GM21717 (cell line): Measurements from ENCODE around the gene TTBK2.

ENCODE experiments used
- ATAC-seq: cut with Tn5 transposase; IDR thresholded peaks from one replicate; pipeline ENCODE4 v1.9.1; 2021; ENCODE audit warnings: mild to moderate bottlenecking, moderate library complexity; ENCODE audit not compliant: unreplicated experiment

TTBK2 gene

DNA sequence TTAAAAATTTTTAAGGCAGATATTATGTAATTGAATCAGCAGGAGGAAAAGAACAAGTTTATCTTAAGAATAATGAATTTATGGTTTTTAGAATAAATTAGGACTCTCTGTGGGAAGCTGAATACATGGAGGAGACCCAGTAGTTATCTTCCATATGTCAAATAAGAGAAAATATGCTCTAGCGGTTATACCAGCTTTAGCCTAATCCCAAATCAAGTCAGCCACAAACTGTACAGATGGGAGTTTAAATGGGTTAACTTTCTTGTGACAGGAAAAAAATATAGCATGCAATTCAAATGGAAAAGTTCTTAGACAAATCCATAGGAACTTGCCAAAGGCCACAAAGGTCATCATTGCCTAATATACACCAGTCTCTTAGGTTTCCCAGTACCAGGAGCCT lies 84.3 kb downstream of the TTBK2 start:
- ATAC-seq, result no peak

DNA sequence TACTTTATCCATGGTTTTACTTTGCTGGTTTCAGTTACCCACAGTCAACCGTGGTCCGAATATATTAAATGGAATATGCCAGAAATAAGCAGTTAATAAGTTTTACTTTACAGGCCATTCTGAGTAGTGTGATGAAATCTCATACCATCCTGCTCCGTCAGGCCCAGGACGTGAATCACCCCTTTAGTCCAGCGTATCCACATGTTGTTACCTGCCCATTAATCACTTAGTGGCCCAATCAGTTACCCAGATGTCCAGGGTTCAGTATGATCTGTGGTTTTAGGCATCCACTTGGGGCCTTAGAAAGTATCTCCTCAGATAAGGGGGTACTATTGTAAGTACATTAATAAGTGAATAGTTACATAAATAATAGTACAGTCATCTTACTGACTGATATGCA lies 88.0 kb downstream of the TTBK2 start:
- no peak for ATAC-seq

DNA sequence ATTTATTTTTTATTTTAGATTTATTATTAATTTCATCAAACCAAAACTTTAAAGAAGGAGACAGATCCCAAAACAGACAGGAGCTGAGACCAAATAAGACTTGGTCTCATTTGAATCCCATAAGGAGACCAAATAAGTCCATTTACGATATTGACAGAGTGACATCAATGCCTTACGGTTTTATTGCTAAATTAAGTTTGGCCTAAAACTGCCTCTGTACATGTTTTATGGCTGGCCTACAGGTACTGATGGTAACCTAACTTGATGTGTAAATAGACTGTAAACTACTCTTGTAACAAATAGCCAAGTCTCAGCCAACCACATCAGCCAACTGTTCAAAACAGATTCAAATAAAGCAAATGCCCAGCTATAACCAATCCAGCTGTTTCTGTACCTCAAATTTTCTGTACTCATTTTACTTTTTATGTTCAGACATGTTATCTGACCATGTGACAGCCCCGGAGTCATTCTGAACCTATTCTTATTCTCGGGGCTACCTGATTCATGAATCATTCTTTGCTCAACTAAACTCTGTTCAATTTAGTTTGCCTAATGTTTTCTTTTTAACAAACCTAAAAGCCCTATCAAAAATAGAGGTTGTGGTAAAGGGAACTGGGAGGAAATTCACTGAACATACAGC lies 94.2 kb downstream of the TTBK2 start:
- ATAC-seq, result no peak

DNA sequence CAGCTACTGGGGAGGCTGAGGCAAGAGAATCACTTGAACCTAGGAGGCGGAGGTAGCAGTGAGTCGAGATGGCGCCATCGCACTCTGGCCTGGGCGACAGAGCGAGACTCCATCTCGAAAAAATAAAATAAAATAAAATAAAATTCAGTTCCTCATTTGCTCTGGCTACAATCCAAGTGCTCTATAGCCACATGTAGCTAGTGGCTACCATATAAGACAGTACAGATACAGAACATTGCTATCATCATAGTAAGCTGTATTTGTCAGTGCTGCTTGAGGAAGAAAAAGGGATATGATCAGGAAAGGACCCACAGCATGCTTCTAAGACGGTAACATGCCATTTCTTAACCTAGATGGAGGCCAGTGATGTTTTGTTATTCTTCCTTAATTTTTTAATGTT lies 95.0 kb downstream of the TTBK2 start:
- no peak for ATAC-seq

- ATAC-seq, result no peak
These were observed 99.8 kb downstream of the TTBK2 start for GRCh38 chr15:42820811-42821210.

DNA sequence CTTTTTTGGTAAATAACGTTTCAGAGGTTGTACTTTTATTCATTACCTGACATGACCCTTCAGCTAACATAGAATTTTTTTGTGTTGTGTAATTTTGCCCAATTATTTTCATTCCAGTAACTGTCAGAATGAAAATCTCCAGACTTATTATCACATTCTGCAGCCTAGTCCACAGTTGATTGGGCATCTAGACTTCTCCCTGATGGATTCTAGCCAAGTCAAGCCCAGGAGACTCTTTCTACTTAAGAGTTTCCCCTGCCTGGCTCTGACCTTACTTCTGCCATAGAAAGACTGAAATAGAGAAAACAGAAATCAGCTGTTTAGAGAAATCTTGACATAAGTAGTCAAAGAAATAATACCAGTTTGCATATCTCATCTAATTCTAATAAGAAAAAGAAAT lies 100.8 kb downstream of the TTBK2 start:
- ATAC-seq, result no peak

DNA sequence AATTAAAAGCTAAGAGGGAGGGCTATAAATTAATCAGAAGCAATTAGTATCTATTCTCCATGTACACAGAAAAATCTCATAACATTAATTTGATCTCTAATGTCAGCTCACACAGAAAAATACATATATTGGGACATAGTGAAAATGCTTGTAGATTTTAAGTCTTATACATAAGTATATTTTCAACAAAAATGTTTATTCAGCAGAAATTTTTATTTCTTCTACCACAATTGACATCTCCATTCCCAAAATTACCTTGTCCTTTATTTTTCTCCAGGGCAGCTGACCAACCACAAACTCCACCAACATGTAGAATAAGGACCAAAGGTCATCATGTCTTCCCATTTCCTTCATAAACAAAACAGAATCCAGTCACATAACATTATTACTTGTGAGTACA lies 109.1 kb downstream of the TTBK2 start:
- ATAC-seq, result no peak

DNA sequence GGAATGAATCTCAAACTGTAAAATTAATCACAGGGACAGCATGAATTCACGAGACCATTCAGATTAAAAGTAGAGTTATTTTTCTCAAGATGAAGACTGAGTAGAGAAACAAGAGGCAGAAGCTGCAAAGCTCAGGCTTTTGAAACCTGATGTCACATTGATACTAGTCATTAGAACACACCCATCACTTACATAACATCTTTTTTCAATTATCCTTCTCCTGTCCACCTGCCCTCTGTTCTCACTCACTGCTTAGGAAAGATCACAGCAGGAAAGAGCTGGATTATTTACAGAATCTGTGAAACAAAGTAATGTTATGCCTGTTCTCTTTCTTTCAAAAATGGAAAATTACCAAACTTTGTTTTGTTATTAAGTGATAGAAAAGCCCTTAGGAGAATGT lies 111.7 kb downstream of the TTBK2 start:
- ATAC-seq, result no peak

GRCh38 chr15:42805266-42805665 lies 115.3 kb downstream of the TTBK2 start:
- ATAC-seq, result no peak

GRCh38 chr15:42804739-42805138 lies 115.8 kb downstream of the TTBK2 start:
- ATAC-seq, result no peak

GRCh38 chr15:42803436-42803835 lies 117.1 kb downstream of the TTBK2 start:
- ATAC-seq, result no peak

GRCh38 chr15:42802168-42802567 lies 118.4 kb downstream of the TTBK2 start:
- ATAC-seq, result no peak

DNA sequence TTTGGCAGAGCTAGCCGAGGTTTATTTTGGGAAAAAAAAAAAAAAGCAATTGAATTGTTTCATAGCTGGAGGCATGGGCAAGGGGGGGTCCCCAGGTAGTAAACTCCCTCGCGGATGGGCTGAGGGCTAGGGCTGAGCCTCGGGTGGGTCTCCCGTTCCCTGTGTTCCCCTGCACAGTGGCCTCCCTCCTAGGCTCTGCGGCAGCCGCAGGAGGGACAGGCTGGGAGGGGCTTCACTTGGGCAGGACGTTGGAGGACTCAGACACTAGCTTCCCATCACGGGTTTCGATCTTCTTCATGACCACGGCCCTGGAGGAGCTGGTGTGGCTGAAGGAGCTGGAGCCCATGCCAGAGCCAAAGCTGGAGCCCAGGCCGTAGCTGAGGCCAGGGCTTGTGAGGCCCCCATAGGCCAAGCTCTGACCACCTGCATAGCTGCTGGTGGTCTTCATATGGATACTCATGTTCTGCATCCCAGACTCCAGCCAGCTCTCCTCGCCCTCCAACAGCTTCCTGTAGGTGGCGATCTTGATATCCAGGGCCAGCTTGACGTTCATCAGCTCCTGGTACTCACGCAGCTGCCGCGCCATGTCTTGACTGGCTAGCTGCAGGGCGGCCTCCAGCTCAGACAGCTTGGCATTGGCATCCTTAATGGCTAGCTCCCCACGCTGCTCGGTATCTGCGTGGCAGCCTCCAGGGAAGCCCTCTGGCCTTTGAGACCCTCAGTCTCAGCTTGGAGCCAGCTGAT lies 119.7 kb downstream of the TTBK2 start:
- no peak for ATAC-seq

DNA sequence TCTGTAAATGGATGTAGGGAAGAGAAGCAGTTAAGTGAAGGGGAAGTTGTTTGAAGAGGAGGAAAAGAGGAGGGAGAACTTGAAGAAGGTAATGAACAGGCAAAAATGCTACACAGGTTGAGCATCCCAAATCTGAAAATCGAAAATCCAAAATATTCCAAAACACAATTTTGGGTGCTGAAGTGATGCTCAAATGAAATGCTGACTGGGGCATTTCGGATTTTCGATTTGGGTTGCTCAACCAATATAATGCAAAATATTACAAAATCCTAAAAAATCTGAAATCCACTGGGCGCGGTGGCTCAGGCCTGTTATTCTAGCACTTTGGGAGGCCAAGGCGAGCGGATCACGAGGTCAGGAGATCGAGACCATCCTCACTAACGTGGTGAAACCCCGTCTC lies 121.8 kb downstream of the TTBK2 start:
- no peak for ATAC-seq

DNA sequence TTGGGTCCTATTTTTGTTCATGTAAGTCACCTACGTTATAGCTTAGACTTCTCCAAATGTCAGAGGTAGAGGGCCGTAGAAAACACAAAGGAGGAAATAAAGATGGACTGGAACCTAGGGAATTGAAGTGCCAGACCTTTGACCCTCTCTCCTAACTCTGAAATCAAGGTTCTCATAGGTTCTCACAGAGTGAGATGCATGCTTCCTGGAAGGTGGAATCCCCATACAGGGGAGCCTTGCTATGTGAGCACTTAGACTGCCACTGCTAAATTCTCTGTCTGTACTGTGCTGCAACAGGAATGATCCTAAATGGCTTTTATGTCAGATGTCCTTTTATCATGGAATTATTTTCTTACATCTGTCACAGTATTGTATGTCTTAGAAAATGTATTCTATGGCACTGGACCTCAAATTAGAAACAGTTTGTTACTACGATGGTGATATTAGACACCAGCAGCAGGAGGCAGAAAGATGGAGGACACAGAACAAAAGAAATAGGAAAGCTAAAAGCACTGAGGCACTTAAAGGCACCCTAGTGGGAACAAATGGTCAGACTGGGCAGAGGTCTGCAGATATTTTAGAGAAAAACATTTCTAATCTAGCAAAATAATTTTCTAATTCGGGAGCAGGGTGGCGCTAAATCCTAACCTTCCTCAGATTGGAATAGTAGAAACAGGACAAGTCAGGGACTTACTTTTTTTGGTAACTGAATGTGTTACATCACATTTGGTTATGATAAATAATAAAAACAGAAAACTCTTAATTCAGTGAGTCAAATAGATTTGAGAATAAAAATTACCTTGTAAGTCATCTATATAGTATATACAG lies 123.4 kb downstream of the TTBK2 start:
- no peak for ATAC-seq

GRCh38 chr15:42788725-42789124 lies 131.9 kb downstream of the TTBK2 start:
- ATAC-seq, result no peak

DNA sequence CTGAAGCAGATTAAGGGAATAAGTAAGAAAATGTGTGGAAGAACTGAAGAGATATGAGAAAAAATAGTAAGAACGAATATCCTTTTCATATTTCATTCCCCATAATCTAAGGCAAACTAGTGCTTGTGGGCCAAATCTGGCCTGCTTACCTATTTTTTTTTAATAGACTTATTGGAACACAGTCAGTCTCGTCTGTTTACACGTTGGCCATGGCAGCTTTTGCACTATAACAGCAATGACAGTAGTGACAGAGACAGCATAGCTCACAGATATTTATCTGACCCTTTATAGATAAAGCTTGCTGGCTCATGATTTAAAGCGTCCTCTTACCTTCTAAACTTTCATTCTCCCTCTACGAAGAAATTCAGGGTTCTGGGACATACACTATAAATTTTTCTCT lies 133.6 kb downstream of the TTBK2 start:
- ATAC-seq, result no peak

DNA sequence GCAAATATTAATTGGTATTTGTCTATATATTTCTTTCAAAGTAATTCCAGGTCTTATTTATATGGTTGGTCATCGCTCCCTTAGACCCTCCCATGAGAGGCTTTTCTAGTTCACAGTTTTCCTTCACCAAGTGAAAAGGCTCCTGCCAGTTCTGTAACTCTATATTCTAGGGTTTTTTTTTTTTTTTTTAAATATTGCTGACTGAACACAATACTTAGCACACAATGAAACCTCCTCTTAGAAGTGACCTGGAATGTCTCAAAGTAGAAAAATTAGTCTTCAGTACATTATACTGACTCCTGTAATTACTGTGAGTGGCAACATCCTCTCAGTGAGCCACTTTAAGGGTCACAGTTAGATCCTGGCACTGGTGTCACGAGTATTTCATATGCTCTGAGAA lies 135.0 kb downstream of the TTBK2 start:
- ATAC-seq, result no peak

- no peak for ATAC-seq
These were observed 135.9 kb downstream of the TTBK2 start for GRCh38 chr15:42784705-42785104.

DNA sequence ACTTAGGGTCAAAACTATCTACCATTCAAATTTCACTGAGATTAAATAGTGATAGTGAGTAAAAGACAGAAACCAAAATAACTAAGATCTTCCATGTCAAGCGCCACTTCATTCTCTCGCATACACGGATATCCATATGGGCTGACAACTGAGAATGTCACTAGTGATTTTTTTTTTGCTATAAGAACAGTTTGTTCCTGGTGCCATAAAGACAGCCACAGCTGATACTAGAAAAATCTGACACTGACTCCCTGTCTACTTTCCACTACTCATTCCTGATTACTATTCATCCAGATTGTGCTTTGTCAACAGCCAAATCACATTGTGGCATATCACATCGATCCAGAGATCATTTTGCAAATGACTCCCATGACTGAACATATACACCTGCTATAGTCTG lies 137.9 kb downstream of the TTBK2 start:
- no peak for ATAC-seq

- no peak for ATAC-seq
These were observed 145.2 kb downstream of the TTBK2 start for GRCh38 chr15:42775416-42775815.

DNA sequence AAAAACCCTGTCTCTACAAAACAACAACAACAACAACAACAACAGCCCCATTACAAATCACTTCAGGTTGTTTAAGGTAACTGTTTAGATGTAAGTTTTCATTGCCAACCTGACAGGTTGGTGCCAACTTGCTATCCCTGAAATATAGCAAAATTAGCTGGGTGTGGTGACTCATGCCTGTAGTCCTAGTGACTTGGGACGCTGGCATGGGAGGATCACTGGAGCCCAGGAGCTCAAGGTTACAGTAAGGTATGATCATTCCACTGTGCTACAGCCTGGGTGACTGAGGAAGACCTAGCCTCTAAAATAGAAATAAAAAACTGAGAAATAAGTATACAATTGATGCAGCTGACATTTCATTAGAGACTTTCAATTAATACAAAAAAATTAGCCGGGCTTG lies 147.7 kb downstream of the TTBK2 start:
- ATAC-seq, result no peak
